NCI-H82 treated with DMSO at 0.1 percent for 48 hours (cell line): ENCODE data around the gene BBX.

Experiments
- DNase-seq: peaks from one replicate; lab custom pipeline; 2025; ENCODE audit not compliant: unreplicated experiment; lab: John Stamatoyannopoulos, UW

The BBX gene

DNA sequence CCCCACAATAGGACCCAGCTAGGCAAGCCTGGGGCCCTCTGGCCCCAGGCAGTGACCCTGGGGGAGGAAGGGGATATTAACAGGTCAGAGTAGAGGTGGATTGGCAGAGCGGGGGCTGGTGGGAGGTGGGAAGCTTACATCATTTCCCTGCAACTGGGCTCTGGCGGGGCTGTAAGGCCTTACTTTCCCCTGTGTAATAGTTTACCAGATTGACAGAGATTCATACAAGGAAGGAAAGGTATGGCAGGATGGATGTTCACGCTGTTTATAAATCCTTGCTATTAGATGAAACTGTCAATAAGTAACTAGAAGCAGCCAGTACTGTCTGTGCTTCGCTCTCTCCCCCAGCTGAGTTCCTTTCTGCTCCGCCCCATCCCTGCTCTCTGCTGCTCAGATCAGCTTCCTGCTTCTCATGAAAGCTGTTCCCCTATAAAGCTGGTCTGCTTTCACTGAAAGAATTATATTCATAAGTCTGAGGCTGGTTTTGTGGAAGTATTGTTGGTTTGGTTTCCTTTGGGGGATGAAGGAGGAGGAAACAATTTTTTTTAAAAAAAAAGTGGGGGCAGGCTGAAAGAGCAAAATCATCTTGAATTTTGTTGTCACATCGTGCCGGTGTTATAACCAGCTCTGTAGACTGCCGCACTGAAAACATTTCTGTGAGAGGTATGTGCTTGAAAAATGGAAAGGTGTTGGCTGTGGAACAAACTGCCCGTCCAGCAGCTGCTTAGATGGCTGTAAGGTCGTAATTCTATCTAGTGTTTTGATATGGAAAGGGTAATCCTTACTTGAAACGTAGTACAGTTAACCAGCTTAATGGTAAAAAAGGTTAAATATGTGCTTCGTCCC lies 76.4 kb downstream of the BBX start:
- peak; percentile 79 for DNase-seq

- peak; percentile 79 for DNase-seq
Observed at GRCh38 chr3:107599772-107600145, 77.0 kb downstream of the BBX start.

DNA sequence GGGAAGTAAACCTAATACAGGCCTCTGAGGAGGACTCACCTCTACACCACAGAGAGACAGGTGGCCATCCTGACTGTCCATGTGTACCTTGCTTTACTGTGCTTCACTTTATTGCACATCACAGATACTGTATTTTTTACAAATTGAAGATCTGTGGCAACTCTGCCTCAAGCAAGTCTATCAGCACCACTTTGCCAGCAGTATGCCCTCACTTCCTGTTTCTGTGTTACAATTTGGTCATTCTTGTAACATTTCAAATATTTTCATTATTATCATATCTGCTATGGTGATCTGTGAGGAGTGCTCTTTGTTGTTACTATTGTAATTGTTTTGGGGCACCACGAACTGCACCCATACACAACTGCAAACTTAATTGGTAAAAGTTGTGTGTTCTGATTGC lies 78.0 kb downstream of the BBX start:
- no peak for DNase-seq

- DNase-seq: no peak
Observed at GRCh38 chr3:107604057-107604822, 81.5 kb downstream of the BBX start.

- no peak for DNase-seq
Observed at GRCh38 chr3:107611775-107612469, 89.2 kb downstream of the BBX start.

- no peak for DNase-seq
Observed at GRCh38 chr3:107612664-107613084, 89.9 kb downstream of the BBX start.

DNA sequence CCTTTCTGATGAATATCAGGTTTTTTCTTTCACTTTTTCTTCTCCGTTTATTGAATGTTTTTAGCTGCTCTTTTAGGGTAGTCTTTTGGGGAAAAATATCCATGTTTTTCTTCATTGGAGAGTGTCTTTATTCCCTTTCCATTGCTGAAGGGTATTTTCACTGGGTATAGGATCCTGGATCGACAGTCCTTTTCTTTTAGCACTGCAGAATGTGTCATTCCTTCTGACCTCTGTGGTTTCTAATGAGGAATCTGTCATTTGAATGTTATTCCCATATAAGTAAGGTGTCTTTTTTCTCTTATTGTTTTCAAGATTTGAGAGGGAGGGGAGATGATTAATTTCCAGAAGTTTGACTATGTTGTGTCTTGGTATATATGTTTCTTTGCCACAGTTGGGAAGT lies 96.8 kb downstream of the BBX start:
- DNase-seq: no peak

GRCh38 chr3:107620534-107620933 lies 97.8 kb downstream of the BBX start:
- no peak for DNase-seq

DNA sequence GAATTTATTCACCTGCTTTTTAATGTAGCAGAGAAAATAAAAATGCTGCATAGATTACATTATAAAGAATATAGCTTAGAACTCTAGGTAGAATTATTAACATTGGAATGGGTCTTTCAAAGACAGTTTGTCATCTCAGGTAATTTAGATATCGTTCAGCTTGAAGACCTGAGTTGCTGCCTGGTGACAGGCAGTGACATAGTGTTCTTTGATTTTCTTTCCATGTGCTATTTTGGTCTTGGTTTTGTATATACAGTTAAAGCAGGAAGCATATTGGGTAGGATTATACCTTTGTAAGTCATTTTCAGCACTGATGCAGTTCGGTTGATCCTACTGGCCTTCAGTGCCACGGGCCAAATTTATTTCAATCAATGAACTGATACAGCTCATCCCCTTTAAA lies 98.7 kb downstream of the BBX start:
- no peak for DNase-seq

DNA sequence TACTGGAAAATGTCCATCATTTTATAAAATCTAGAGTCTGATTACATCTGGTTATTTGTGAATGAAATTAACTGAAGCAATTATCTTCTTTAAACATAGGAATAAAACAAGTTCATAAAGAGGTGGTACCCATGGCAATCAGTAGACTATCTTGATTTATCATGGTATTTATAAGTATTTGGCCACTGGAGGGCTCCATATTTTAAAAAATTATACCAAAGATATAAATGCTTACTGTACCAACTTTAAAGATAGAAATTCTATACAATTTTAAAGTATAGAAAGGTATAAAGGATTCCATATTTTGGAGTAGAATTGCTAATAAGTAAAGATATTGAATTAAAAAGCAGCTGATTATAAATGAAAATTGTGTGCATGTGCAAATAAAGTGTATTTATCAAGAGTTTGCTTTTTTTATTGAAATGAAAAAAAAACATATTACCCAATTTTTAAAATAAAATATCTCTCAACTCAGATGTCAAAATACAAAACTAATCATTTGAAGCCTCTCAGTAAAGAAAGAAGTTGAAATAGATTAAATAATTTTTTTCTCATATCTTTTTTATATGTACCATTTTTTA lies 105.3 kb downstream of the BBX start:
- DNase-seq: no peak

- no peak for DNase-seq
Observed at GRCh38 chr3:107629566-107629965, 106.8 kb downstream of the BBX start.

GRCh38 chr3:107630779-107631178 lies 108.0 kb downstream of the BBX start:
- no peak for DNase-seq

DNA sequence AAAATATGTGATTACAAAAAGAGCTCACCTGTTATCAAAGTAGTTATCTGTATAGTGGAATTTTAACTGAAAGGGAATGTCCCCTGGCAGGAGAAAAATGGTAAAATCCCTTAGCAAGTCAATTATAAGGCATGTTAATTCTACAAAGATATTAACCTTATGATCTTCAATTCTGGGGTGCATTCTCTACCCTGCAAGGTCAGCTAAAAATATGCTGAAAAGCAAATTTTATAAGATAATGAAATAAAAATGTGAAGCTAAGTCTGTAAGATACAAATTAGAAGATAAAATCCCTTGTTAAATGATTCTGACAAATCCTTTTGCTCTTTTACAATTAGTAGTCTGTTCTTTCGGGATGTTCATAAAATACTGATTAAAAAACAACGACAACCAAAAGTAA lies 109.8 kb downstream of the BBX start:
- no peak for DNase-seq

GRCh38 chr3:107633327-107634098 lies 110.8 kb downstream of the BBX start:
- DNase-seq: no peak

GRCh38 chr3:107634099-107634489 lies 111.3 kb downstream of the BBX start:
- DNase-seq: no peak

DNA sequence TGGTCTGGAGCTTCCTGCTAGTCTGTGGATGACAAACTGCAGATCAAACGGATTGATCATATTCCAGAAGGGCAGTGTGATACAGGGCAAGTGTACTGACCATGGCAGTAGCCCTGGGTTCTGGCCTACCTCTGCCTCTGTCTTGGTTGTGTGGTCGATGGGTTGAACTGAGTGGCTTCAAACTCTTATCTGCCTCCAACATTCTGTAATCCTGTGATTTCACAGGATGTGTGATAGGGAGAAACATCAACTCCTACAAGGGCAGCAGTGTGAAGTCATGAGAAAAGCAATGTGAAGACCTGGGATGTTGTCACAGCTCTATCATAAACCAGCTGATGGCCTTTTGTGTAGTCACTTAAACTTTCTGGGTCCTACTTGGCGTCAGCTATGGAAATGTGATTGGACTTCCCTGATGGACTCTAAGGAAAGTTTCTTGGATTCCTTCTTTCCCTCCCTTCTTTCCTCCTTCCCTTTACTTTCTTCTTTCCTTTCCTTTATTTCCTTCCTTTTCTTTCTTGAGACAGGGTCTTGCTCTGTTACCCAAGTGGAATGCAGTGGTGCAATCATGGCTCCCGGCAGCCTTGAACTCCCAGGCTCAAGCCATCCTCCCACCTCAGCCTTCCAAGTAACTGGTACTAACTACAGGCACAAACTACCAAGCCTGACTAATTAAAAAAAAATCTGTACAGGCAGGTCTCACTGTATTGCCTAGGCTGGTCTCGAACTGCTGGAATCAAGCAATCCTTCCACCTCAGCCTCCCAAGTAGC lies 114.8 kb downstream of the BBX start:
- no peak for DNase-seq

DNA sequence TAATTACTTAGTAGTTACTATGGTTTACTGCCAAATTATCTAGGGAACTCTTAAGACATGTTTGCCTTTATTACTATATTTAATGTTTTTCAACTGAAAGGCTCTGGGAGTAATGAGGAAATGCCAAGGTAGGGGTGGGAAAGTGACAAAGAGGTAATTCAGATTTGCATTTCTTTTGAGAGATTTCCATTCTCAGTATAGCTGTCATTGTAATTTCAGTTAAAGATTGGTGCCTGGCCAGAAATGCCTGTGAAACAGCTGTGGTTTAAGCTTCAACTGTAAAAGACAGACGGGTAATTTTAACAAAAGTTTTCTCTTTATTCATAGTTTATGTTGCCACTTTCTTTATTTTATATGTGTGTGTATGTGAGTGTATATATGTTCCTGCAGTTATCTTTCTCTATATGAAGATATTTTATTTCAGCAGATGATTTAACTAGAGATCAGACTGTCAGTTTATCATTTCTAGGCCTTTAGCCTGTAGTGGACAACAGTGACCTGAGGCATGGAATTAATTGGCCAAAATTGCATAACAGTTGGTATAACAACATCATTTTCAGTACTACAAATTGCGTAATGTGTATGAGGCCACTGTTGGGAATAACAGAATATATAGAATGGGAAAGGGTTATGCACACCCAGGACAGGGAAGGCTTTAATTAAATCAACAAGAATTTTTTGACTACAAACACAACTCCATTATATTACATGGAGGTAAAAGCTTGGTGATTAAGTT lies 119.0 kb downstream of the BBX start:
- DNase-seq: no peak

- no peak for DNase-seq
Observed at GRCh38 chr3:107643038-107643883, 120.5 kb downstream of the BBX start.
